Testis (tissue), 2 donors: ENCODE data around the gene NFIA.

Experiments used
- CTCF ChIP-seq, 3 experiments: fragments of 450-650 bp in 2 of 3; fragments of 200-600 bp in 1 of 3; sonication (generic) in 1 of 3; IDR thresholded peaks; one replicate each; pipeline ENCODE4 v1.5.1; 2016 to 2019; ENCODE audit warnings: antibody characterized with exemption in 3 of 3, mild to moderate bottlenecking in 2 of 3, moderate library complexity in 1 of 3
- POLR2A ChIP-seq: fragments of 450-650 bp; IDR thresholded peaks from one replicate; pipeline ENCODE4 v1.6.1; 2017; ENCODE audit warnings: antibody characterized with exemption, mild to moderate bottlenecking, moderate library complexity

- TF ChIP-seq CTCF (IDR thresholded peaks at IDR 0.05) (no peak), POLR2A (no peak)
Measured at GRCh38 chr1:61386770-61387169, 304.4 kb downstream of the NFIA start.
